Mononuclear cell (primary cell): ENCODE data around the gene CA14. TPM values are rescaled to one million over a fixed set of nuclear protein-coding genes. Genes with fewer than 3 reads are reported as not detected.
"Not testable (repeated sequence)": the region's sequence is repeated elsewhere in the genome, so short reads cannot be mapped to it uniquely, and the experiment has no call there.

ENCODE experiments used
- H3K27me3 ChIP-seq: 2 replicates; pipeline ENCODE4 v1.6.0; 2011; ENCODE audit warnings: low read length, control low read depth; ENCODE audit not compliant: insufficient read depth
- H3K4me1 ChIP-seq: 2 replicates; pipeline ENCODE4 v1.5.1; 2011; ENCODE audit warnings: mild to moderate bottlenecking, low read length, control low read depth; ENCODE audit not compliant: insufficient read depth
- H3K4me3 ChIP-seq: 2 replicates; pipeline ENCODE4 v1.5.1; 2011; ENCODE audit warnings: mild to moderate bottlenecking, low read length, moderate library complexity
- H3K9me3 ChIP-seq: 2 replicates; pipeline ENCODE4 v1.5.1; 2011; ENCODE audit warnings: low read depth, mild to moderate bottlenecking, control low read depth, low read length
- total RNA-seq: library from RNA; depleted of rRNA; stranded (reverse); fragments of >200 nt; gene quantifications from one replicate; pipeline ENCODE4 v1.2.3, GENCODE V29; 2012

The CA14 gene
- total RNA-seq, 1 donor = not detected

GRCh38 chr1:150282558-150282958, 25.0 kb downstream of the CA14 start:
- peaks cover 21% of the 10 kb centered on the region for H3K4me1 ChIP-seq
- H3K9me3 ChIP-seq = no peaks in the 10 kb centered on the region
- H3K4me3 ChIP-seq = no peak overlapping the region
- H3K27me3 ChIP-seq = peaks cover 24% of the 10 kb centered on the region

GRCh38 chr1:150283260-150283659, 25.7 kb downstream of the CA14 start:
- peaks cover 24% of the 10 kb centered on the region for H3K27me3 ChIP-seq

GRCh38 chr1:150288382-150288781, 30.8 kb downstream of the CA14 start:
- Histone ChIP-seq H3K4me3 (no peak overlapping the region), H3K27me3 (peaks cover 4% of the 10 kb centered on the region), H3K4me1 (peaks cover 6% of the 10 kb centered on the region), H3K9me3 (no peaks in the 10 kb centered on the region)

More at GRCh38 chr1:150283260-150283659, 25.7 kb downstream of the CA14 start:
- Histone ChIP-seq H3K4me1 (peaks cover 21% of the 10 kb centered on the region), H3K9me3 (no peaks in the 10 kb centered on the region), H3K4me3 (no peak overlapping the region)

- H3K4me1 ChIP-seq = peaks cover 8% of the 10 kb centered on the region
- H3K27me3 ChIP-seq = peaks cover 4% of the 10 kb centered on the region
- no peak overlapping the region for H3K4me3 ChIP-seq
- H3K9me3 ChIP-seq = no peaks in the 10 kb centered on the region
Observed at GRCh38 chr1:150288822-150289221, 31.2 kb downstream of the CA14 start.

GRCh38 chr1:150293433-150294253, 36.1 kb downstream of the CA14 start, which contains the start of gene MRPS21:
TSS of gene MRPS21 (plus strand) at chr1:150293861. CDS start at chr1:150294367, 506 bp downstream.
- H3K4me3 ChIP-seq = peak within 1 kb of the TSS; percentile 70
- H3K9me3 ChIP-seq = no peaks in the 10 kb centered on the region
- H3K27me3 ChIP-seq = no peaks in the 10 kb centered on the region
- peaks cover 17% of the 10 kb centered on the region for H3K4me1 ChIP-seq

- no peaks in the 10 kb centered on the region for H3K9me3 ChIP-seq
- H3K27me3 ChIP-seq = no peaks in the 10 kb centered on the region
- peaks cover 17% of the 10 kb centered on the region for H3K4me1 ChIP-seq
- no peak overlapping the region for H3K4me3 ChIP-seq
Observed at GRCh38 chr1:150295476-150295875, 37.9 kb downstream of the CA14 start.

GRCh38 chr1:150299716-150300115, 42.1 kb downstream of the CA14 start:
- Histone ChIP-seq H3K4me1 (peaks cover under 1% of the 10 kb centered on the region), H3K4me3 (no peak overlapping the region), H3K27me3 (no peaks in the 10 kb centered on the region), H3K9me3 (no peaks in the 10 kb centered on the region)

GRCh38 chr1:150302338-150302737, 44.8 kb downstream of the CA14 start:
- Histone ChIP-seq H3K27me3 (no peaks in the 10 kb centered on the region), H3K9me3 (no peaks in the 10 kb centered on the region), H3K4me3 (no peak overlapping the region), H3K4me1 (no peaks in the 10 kb centered on the region)

- no peaks in the 10 kb centered on the region for H3K4me1 ChIP-seq
- no peaks in the 10 kb centered on the region for H3K27me3 ChIP-seq
- H3K4me3 ChIP-seq = no peak overlapping the region
- H3K9me3 ChIP-seq = no peaks in the 10 kb centered on the region
Observed at GRCh38 chr1:150302902-150303301, 45.3 kb downstream of the CA14 start.

- not testable (repeated sequence) for H3K4me3 ChIP-seq, H3K4me1 ChIP-seq, H3K9me3 ChIP-seq, H3K27me3 ChIP-seq
Observed at GRCh38 chr1:150308585-150308984, 51.0 kb downstream of the CA14 start.

GRCh38 chr1:150309758-150310508, 52.4 kb downstream of the CA14 start:
- no peaks in the 10 kb centered on the region for H3K4me1 ChIP-seq
- H3K9me3 ChIP-seq = no peaks in the 10 kb centered on the region
- H3K4me3 ChIP-seq = no peak overlapping the region
- no peaks in the 10 kb centered on the region for H3K27me3 ChIP-seq

- H3K9me3 ChIP-seq = no peaks in the 10 kb centered on the region
- no peaks in the 10 kb centered on the region for H3K27me3 ChIP-seq
- H3K4me3 ChIP-seq = no peak overlapping the region
- peaks cover 7% of the 10 kb centered on the region for H3K4me1 ChIP-seq
Observed at GRCh38 chr1:150311762-150312161, 54.2 kb downstream of the CA14 start.

Other genes with a start within 250 kb of the CA14 start
- 1.5 TPM for gene OTUD7B, start 247.0 kb upstream of the CA14 start, total RNA-seq
- gene VPS45, start 190.0 kb upstream of the CA14 start, total RNA-seq = 11.5 TPM
- 80.9 TPM for gene PLEKHO1, start 107.9 kb upstream of the CA14 start, total RNA-seq
- 38.8 TPM for gene ANP32E, start 21.7 kb upstream of the CA14 start, total RNA-seq
- gene APH1A, start 11.2 kb downstream of the CA14 start, total RNA-seq = 122 TPM
- gene C1orf54, start 15.0 kb downstream of the CA14 start, total RNA-seq = 13.9 TPM
- 1.2 TPM for gene CIART, start 24.8 kb downstream of the CA14 start, total RNA-seq
- gene MRPS21, start 36.1 kb downstream of the CA14 start, total RNA-seq = 22.2 TPM
- 106 TPM for gene PRPF3, start 63.8 kb downstream of the CA14 start, total RNA-seq
- 34.1 TPM for gene RPRD2, start 106.4 kb downstream of the CA14 start, total RNA-seq
- 10.2 TPM for gene TARS2, start 229.6 kb downstream of the CA14 start, total RNA-seq